Nephron (organoid): ENCODE measurements around the gene ZSCAN20.

Source experiments
- H3K27ac Mint-ChIP-seq, 3 experiments: 2 replicates each; pipeline ENCODE4 v1.8.0; 2020; ENCODE audit warnings: mixed read lengths in 3 of 3, mild to moderate bottlenecking in 2 of 3, moderate library complexity in 1 of 3
- H3K27me3 Mint-ChIP-seq: 2 replicates; pipeline ENCODE4 v1.8.0; 2021; ENCODE audit warnings: low read depth, mild to moderate bottlenecking, moderate library complexity, mixed read lengths
- H3K36me3 Mint-ChIP-seq: 2 replicates; pipeline ENCODE4 v1.8.0; 2020; ENCODE audit warnings: low read depth, mixed read lengths
- H3K4me1 Mint-ChIP-seq: 2 replicates; pipeline ENCODE4 v1.8.0; 2020; ENCODE audit warnings: mixed read lengths
- H3K4me3 Mint-ChIP-seq, 3 experiments: 2 replicates each; pipeline ENCODE4 v1.8.0; 2020; ENCODE audit warnings: mild to moderate bottlenecking in 3 of 3, mixed read lengths in 3 of 3, moderate library complexity in 2 of 3
- H3K9me3 Mint-ChIP-seq: 2 replicates; pipeline ENCODE4 v1.8.0; 2020; ENCODE audit warnings: mixed read lengths
- CTCF ChIP-seq, 3 experiments: fragments of 200-600 bp; sonication (generic); IDR thresholded peaks; one replicate each; pipeline ENCODE4 v1.5.0; 2021; ENCODE audit warnings: antibody characterized with exemption in 3 of 3; ENCODE audit not compliant: unreplicated experiment in 3 of 3

ZSCAN20 gene

GRCh38 chr1:33466159-33466558 lies 6.3 kb upstream of the ZSCAN20 start:
- Mint-ChIP-seq H3K4me3 (no peak overlapping the region), H3K27ac (peak overlapping the region; percentile 6 to 76 (median 27)), H3K4me1 (peaks cover 33% of the 10 kb centered on the region), H3K9me3 (no peaks in the 10 kb centered on the region), H3K27me3 (no peaks in the 10 kb centered on the region), H3K36me3 (no peaks in the 10 kb centered on the region)
- TF ChIP-seq CTCF (IDR thresholded peaks at IDR 0.05; ENCODE audit: unreplicated experiment in 3 of 3) = no peak

- Mint-ChIP-seq H3K36me3 (no peaks in the 10 kb centered on the region), H3K9me3 (no peaks in the 10 kb centered on the region), H3K27me3 (no peaks in the 10 kb centered on the region), H3K27ac (no peak overlapping the region), H3K4me1 (peaks cover 36% of the 10 kb centered on the region), H3K4me3 (no peak overlapping the region)
- TF ChIP-seq CTCF (IDR thresholded peaks at IDR 0.05; ENCODE audit: unreplicated experiment in 3 of 3) = no peak
These were observed 4.4 kb upstream of the ZSCAN20 start for GRCh38 chr1:33468011-33468410.

GRCh38 chr1:33468531-33468930 lies 3.9 kb upstream of the ZSCAN20 start:
- no peaks in the 10 kb centered on the region for H3K36me3 Mint-ChIP-seq

GRCh38 chr1:33468967-33469366 lies 3.5 kb upstream of the ZSCAN20 start:
- Mint-ChIP-seq H3K27me3 (no peaks in the 10 kb centered on the region), H3K4me3 (no peak overlapping the region), H3K36me3 (no peaks in the 10 kb centered on the region), H3K4me1 (peaks cover 45% of the 10 kb centered on the region), H3K27ac (peak overlapping the region in 2 of 3 experiments; percentile 26 to 33), H3K9me3 (no peaks in the 10 kb centered on the region)
- TF ChIP-seq CTCF (IDR thresholded peaks at IDR 0.05; ENCODE audit: unreplicated experiment in 3 of 3) = no peak

More at GRCh38 chr1:33468531-33468930, 3.9 kb upstream of the ZSCAN20 start:
- peak overlapping the region in 2 of 3 experiments; percentile 26 to 33 for H3K27ac Mint-ChIP-seq
- no peaks in the 10 kb centered on the region for H3K27me3 Mint-ChIP-seq
- no peak for TF ChIP-seq CTCF (IDR thresholded peaks at IDR 0.05; ENCODE audit: unreplicated experiment in 3 of 3)
- no peaks in the 10 kb centered on the region for H3K9me3 Mint-ChIP-seq
- peaks cover 42% of the 10 kb centered on the region for H3K4me1 Mint-ChIP-seq
- H3K4me3 Mint-ChIP-seq = no peak overlapping the region

- H3K9me3 Mint-ChIP-seq = no peaks in the 10 kb centered on the region
- no peak overlapping the region for H3K27ac Mint-ChIP-seq
- peaks cover 45% of the 10 kb centered on the region for H3K4me1 Mint-ChIP-seq
- H3K36me3 Mint-ChIP-seq = no peaks in the 10 kb centered on the region
- no peak overlapping the region for H3K4me3 Mint-ChIP-seq
- no peaks in the 10 kb centered on the region for H3K27me3 Mint-ChIP-seq
- TF ChIP-seq CTCF (IDR thresholded peaks at IDR 0.05; ENCODE audit: unreplicated experiment in 3 of 3) = no peak
These were observed 2.8 kb upstream of the ZSCAN20 start for GRCh38 chr1:33469691-33470090.

GRCh38 chr1:33470495-33471012 lies 1.9 kb upstream of the ZSCAN20 start:
- peak overlapping the region; percentile 2 to 44 (median 4) for H3K4me3 Mint-ChIP-seq
- H3K4me1 Mint-ChIP-seq = peaks cover 45% of the 10 kb centered on the region
- H3K27ac Mint-ChIP-seq = peak overlapping the region; percentile 12 to 46 (median 28)
- peak; percentile 80 to 83 (median 83) for TF ChIP-seq CTCF (IDR thresholded peaks at IDR 0.05; ENCODE audit: unreplicated experiment in 3 of 3)
- H3K27me3 Mint-ChIP-seq = no peaks in the 10 kb centered on the region
- H3K36me3 Mint-ChIP-seq = no peaks in the 10 kb centered on the region
- H3K9me3 Mint-ChIP-seq = no peaks in the 10 kb centered on the region
